T-helper 1 cell (primary cell): ENCODE measurements around the gene ELOVL5.
"Not testable (repeated sequence)": the region's sequence is repeated elsewhere in the genome, so short reads cannot be mapped to it uniquely, and the experiment has no call there.

Experiments
- DNase-seq, 5 donors: peaks; one replicate each; pipeline ENCODE4 v3.0.0-alpha.2; 2012 to 2020

Gene ELOVL5

DNA sequence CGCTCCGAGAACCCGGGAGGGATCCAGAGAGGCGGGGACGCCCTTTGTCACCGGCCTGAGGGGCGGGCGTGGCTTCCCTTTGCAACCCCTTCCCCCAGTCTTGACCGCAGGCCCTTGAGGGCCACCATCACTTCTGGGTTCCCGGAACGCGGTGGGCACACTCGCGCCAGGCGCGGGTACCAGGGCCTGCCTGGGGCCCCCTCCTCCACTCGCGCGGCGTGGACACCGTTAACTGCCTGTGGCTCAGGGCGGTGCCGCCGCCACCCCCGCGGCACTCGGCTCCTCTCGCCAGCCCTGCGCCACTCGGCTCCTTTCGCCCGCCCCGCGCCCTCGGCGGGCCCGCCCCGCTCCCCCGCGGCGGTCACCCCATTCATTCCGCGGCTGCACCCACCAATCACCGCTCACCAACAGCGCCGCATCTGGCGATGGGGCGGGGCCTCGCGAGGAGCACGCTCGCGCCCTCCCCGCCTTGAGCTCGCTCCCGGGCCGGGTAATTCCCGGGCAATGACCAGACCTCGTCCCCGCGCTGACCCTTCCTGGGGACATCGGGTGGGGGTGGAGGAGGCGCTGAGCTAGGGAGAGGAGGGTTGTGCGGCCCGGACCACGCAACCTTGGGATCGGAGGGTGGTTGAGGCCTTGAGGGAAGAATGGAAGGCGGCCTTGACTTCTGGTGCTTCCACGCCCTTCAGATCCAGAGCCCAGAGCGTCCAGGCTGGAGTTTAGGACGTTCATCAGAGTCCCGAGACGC lies 10.5 kb upstream of the ELOVL5 start:
- DNase-seq = peak; percentile 76 to 94 (median 83)

DNA sequence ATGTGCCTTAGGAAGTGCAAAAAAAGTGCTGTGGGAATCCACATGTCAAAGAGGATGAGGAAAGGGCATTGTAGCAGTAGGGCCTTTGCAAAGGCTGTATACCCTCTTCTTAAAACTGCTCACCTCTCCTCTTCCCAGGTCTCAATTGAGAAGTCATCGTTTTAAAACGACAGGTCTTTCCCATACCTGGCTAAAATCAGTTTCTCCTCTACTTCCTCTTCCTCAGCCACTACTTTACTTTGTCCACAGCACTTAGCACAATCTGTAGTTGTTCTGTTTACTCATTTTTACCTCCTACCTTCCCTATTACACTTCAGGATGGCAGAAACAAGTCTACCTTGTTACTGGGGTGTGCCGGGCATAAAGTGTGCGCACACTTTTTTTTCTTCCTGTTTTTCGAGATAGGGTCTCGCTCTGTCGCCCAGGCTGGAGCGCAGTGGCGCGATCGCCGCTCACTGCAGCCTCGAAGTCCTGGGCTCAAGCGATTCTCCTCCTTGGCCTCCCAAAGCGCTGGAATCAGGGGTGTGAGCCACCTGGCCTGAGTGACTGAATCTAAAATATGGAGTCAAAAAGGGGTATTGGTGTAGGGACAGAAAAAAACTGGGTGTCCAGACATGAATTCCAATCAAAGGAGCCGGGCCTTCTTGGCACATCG lies 9.8 kb upstream of the ELOVL5 start:
- DNase-seq = no peak

- DNase-seq = no peak
These were observed 9.0 kb upstream of the ELOVL5 start for GRCh38 chr6:53357576-53358360.

- no peak for DNase-seq
These were observed 4.9 kb upstream of the ELOVL5 start for GRCh38 chr6:53353624-53354023.

DNA sequence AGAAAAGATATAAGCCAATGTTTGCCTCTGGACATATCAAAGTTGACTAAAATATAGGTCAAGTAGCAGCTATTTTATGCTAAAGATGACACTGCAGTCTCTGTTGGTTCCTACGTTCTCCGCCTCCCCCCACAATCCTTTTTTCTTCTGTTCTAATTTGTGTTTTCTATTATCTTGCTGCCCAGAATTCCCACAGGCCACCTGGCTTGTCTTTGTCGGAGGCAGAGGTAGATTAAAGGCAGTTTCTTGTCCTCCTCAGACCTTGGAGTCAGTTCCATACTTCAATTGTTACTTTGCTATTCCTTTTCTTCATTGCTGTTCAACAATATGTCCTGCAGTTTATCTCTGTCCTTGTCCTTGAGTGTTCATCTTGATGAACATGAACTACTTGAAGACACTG lies 3.6 kb upstream of the ELOVL5 start:
- no peak for DNase-seq

DNA sequence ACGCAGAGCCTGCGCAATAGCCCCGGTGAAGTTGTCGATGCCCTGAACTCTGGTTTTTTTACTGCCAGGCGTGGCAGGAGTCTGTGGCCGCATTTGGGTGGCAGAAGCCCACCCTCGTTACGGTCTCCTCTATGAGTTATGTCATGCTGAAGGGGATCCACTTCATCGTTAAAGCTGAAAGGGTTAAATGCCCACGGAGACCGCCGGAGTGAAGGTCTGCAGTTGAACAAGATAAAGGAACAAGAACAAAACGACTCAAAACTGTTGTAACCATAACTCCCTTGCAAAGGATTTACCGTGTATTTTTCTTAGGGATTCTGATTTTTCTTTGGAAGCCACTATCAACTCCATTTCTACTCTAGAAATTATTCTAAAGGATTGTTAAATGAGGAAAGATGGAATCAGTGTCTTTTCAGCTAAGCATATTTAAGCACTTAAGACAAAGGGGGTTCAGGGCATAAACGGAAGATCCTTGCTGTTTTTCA lies 501 bp upstream of the ELOVL5 start:
- DNase-seq = no peak

GRCh38 chr6:53347921-53348370 lies 804 bp downstream of the ELOVL5 start:
- peak; percentile 34 to 56 (median 45) for DNase-seq

- peak in 4 of 5 donors; percentile 9 to 75 (median 24) for DNase-seq
These were observed 1.4 kb downstream of the ELOVL5 start for GRCh38 chr6:53347250-53347920.

DNA sequence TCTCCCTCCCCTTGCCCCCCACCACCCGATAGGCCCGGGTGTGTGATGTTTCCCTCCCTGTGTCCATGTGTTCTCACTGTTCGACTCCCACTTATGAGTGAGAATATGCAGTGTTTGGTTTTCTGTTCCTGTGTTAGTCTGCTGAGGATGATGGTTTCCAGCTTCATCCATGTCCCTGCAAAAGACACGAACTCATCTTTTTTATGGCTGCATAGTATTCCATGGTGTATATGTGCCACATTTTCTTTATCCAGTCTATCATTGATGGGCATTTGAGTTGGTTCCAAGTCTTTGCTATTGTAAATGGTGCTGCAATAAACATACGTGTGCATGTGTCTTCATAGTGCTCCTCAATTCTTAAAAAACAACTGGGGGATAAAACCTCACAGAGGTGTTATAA lies 2.7 kb downstream of the ELOVL5 start:
- DNase-seq = not testable (repeated sequence)

- no peak for DNase-seq
These were observed 3.8 kb downstream of the ELOVL5 start for GRCh38 chr6:53344969-53345368.

- no peak for DNase-seq
These were observed 5.7 kb downstream of the ELOVL5 start for GRCh38 chr6:53343092-53343491.

GRCh38 chr6:53342217-53342616 lies 6.5 kb downstream of the ELOVL5 start:
- no peak for DNase-seq

- DNase-seq = no peak
These were observed 8.2 kb downstream of the ELOVL5 start for GRCh38 chr6:53340536-53340935.

GRCh38 chr6:53339424-53339823 lies 9.3 kb downstream of the ELOVL5 start:
- no peak for DNase-seq

GRCh38 chr6:53338304-53338703 lies 10.4 kb downstream of the ELOVL5 start:
- DNase-seq = no peak

GRCh38 chr6:53336070-53336469 lies 12.7 kb downstream of the ELOVL5 start:
- no peak for DNase-seq

GRCh38 chr6:53335224-53335994 lies 13.3 kb downstream of the ELOVL5 start:
- peak; percentile 49 to 85 (median 62) for DNase-seq

- DNase-seq = no peak
These were observed 15.0 kb downstream of the ELOVL5 start for GRCh38 chr6:53333439-53334408.

DNA sequence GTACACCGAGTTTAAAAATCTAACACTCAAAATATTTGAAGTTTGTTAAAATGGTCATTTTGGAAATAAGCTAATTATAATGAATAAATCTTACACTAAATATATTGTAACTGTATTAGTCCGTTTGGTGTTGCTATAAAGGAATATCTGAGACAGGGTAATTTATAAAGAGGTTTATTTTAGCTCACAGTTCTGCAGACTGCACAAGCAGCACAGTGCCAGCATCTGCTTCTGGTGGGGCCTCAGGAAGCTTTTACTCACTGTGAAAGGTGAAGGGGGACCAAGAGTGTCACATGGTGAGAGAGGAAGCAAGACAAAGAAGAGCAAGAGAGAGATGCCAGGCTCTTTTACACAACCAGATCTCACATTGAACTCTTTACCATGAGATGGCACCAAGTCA lies 17.1 kb downstream of the ELOVL5 start:
- no peak for DNase-seq

- no peak for DNase-seq
These were observed 18.6 kb downstream of the ELOVL5 start for GRCh38 chr6:53330137-53330536.

GRCh38 chr6:53328375-53328774 lies 20.4 kb downstream of the ELOVL5 start:
- no peak for DNase-seq
